ENCODE measurements around the gene EGF. TPM values are rescaled to one million over a fixed set of nuclear protein-coding genes. Genes with fewer than 3 reads are reported as not detected.

The EGF gene
- total RNA-seq, 1 experiment from 2014 or later = 2.0 TPM

- no peak for DNase-seq (ENCODE audit: low read depth)
Observed at GRCh38 chr4:109993116-109993515, 80.4 kb downstream of the EGF start.

DNA sequence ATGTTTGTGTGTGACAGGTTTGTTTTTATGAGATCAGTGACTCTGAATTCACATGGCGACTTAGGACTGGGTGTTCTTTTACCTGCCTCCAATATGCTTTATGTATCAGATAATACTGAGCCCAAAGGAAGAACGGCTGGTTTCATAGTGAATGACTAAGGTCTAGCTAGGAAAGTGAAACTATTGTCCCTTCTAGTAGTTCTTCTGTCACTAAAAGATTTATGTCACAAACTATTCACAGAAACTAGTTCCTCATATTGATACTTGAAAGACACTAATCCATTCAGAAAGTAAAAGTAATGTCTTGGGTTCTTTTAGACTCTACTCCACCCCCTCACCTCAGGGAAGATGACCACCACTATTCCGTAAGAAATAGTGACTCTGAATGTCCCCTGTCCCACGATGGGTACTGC is 81.7 kb downstream of the EGF start:
- DNase-seq (ENCODE audit: low read depth) = no peak

- DNase-seq (ENCODE audit: low read depth) = peak; percentile 25
Observed at GRCh38 chr4:109996526-109996925, 83.8 kb downstream of the EGF start.

GRCh38 chr4:109998867-109999584 is 86.3 kb downstream of the EGF start:
- DNase-seq (ENCODE audit: low read depth) = peak; percentile 50

DNA sequence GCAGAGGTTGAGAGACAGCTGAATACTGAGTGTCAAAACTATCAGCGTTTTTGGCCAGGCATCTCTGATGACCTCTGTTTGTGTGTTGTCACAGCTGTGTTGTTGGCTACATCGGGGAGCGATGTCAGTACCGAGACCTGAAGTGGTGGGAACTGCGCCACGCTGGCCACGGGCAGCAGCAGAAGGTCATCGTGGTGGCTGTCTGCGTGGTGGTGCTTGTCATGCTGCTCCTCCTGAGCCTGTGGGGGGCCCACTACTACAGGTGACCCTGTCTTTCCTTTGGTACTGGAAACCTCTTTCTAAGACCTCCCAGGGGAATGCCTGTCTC is 86.9 kb downstream of the EGF start:
- DNase-seq (ENCODE audit: low read depth) = no peak

- DNase-seq (ENCODE audit: low read depth) = no peak
Observed at GRCh38 chr4:110002326-110002725, 89.6 kb downstream of the EGF start.

- peak; percentile 26 for DNase-seq (ENCODE audit: low read depth)
Observed at GRCh38 chr4:110003401-110004187, 90.9 kb downstream of the EGF start.

DNA sequence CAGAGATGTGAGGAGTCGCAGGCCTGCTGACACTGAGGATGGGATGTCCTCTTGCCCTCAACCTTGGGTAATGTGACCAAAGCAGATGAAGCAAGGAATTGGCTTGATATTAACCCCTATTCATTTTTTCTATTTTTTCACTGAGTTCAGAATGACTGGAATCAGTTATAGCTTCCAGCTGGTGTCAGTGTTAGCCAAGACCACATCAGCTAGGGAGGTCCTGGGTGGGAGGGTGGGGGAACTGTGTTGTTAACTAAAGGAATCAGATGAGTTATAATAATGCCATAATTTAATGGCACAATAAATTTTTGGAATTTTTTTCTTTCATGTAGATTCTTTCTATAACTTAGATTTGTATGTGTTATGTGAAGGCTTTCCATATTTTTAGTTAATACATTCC is 91.9 kb downstream of the EGF start:
- DNase-seq (ENCODE audit: low read depth) = no peak

GRCh38 chr4:110005461-110006056 is 92.9 kb downstream of the EGF start:
- DNase-seq (ENCODE audit: low read depth) = peak; percentile 53

GRCh38 chr4:110007217-110007616 is 94.5 kb downstream of the EGF start:
- DNase-seq (ENCODE audit: low read depth) = no peak

GRCh38 chr4:110008540-110008939 is 95.9 kb downstream of the EGF start:
- no peak for DNase-seq (ENCODE audit: low read depth)

GRCh38 chr4:110009550-110009949 is 96.9 kb downstream of the EGF start:
- no peak for DNase-seq (ENCODE audit: low read depth)

DNA sequence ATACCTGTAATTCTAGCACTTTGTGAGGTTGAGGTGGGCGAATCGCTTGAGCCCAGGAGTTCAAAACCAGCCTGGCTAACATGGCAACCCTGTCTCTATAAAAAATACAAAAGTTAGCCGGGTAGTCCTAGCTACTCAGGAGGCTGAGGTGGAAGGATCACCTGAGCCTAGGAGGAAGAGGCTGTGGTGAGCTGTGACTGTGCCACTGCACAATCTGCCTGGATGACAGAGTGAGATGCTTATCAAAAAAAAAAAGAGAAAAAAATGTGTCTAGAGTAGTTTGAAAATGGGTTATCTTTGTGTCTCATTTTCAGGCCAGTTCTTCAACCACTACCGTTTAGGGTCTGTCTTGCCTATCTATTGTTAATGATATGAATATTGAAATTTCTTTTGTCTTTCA is 98.1 kb downstream of the EGF start:
- DNase-seq (ENCODE audit: low read depth) = no peak

DNA sequence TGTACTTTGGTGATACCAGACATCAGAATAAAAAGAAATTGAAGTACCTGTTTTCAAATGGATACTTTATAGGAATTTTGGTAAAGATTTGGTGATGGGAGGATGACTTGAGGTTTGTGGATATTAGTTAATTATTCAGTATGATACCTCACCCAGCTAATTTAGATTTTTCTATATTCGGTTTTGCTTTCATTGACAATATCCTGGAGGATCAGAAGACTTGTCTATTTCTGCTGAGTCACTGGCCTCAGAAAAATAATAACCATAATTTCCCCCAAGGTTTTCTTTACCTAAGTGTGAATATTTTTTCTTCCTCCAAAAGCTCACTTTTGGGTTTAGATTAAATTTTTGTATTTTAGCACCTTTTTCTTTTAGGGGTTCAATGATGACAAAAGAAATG is 100.2 kb downstream of the EGF start:
- no peak for DNase-seq (ENCODE audit: low read depth)

DNA sequence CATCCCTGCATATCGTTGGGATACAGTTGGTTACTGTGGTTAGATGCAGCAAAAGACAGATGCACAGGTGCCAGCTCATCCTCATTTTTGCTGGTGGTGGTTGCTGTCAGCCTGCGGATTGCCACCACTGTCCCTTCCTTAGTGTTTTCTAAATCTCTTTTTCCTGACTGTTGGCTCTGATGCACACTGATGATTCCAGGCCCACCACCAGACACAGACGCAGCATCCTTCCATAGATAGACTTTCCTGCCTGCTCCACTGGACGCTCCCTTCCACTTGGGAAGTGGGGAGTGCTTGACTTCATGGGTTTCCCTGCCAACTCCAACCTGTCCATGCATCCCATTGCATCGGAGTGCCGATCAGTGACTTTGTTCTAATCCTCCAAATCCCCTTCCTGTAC is 101.5 kb downstream of the EGF start:
- DNase-seq (ENCODE audit: low read depth) = no peak

DNA sequence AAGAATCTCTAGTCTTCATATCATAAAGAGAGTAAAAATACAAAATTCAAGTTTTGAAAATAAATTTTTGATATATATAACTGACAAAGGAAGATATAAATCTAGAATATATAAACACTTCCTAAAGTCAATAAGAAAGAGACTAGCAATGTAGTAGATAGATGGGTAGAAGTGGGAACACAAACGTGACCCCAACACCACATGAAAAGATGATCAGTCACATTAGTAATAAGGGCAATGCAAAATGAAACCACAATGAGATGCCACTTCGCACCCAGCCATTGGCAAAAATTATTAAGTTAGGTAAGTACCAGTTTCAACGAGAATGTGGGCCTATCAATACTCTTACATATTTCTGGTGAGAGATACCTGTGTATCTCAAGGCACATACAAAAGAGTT is 106.5 kb downstream of the EGF start:
- no peak for DNase-seq (ENCODE audit: low read depth)

- no peak for DNase-seq (ENCODE audit: low read depth)
Observed at GRCh38 chr4:110020139-110020538, 107.5 kb downstream of the EGF start.

DNA sequence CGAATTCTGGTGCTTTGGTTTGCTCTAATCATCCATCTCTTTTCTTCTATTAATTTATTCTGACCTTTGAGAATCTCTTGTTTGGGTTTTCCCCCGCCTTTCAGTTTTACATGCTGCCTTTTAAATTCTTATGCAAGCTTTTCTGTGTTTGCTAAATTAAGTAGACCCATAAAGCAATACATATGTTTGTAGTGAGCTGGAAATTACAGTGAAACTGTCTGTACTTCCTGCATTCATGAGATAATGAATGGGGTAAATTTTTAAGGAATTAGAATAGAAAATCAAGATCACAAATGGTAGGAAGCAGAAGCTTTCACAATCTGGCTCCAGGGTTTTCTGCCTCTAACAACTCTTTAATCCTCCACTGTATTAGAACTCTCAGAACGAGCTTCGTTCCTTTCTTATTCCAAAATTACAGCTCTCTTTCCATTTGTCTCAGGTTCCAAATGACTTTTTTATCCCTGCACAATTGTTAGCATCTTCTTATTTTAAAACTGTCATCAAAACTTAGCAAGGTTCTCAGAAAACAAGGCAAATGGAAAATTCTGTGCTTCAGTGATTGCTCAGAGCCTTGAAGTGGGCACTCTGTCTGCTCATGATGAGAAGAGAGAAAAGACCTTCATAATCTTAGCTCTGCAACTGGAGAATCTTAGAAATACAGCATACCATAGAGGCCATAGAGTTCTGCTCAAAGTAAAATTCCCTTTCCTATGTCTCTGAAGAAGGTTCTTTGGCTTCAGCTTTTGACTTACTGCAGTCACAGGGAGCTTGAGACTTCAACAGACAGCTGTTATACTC is 108.2 kb downstream of the EGF start:
- no peak for DNase-seq (ENCODE audit: low read depth)

DNA sequence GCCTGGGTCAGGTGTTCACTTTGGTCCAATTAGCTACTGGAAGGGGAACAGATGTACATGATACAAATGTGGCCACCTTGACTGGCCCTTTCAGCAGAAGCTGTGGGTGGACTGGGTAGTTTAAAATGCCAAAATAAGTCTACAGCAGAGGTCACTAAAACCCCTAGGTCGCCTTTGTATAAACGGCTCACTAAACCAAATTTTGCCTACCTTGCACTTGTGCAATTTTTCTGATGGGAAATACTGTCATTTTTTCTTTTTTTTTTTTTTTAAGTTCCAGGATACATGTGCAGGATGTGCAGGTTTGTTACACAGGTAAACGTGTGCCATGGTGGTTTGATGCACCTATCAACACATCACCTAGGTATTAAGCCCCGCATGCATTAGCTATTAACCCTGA is 109.8 kb downstream of the EGF start:
- DNase-seq (ENCODE audit: low read depth) = no peak

- no peak for DNase-seq (ENCODE audit: low read depth)
Observed at GRCh38 chr4:110025056-110025455, 112.4 kb downstream of the EGF start.

- no peak for DNase-seq (ENCODE audit: low read depth)
Observed at GRCh38 chr4:110025718-110026117, 113.0 kb downstream of the EGF start.

- DNase-seq (ENCODE audit: low read depth) = peak; percentile 10
Observed at GRCh38 chr4:110032603-110033002, 119.9 kb downstream of the EGF start.

All from HT1080 (cell line).